ENCODE results near the gene ABHD12.

ABHD12 gene

DNA sequence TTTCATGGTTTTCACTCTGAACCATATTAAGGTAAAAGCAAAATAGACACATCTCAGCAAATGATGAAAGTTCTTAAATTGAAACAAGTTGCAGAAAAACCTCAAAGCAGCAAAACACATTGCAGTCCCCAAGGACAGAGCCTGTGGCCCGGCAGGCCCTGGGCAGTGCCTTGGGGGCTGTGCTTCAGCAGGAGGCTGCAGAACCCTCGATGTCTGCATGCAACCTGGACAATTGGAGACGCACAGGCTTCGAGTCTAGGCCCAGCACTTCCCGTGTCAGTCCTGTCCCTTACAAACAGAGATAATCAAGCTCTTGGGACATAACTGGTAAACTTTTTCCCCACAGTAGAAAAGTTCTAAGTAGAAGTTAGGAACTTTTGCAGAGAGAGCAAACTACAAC lies 133.5 kb downstream of the ABHD12 start:
- DNase-seq (ENCODE audit: insufficient read length, low spot score): no peak
- TF ChIP-seq TAF1 (IDR thresholded peaks at IDR 0.05; ENCODE audit: low read depth, low read length) (no peak), PAX5 (IDR thresholded peaks at IDR 0.05; ENCODE audit: insufficient read depth, low read length, severe bottlenecking) (no peak), POLR2A (IDR thresholded peaks at IDR 0.05; ENCODE audit: low read depth, low read length) (no peak), POLR2AphosphoS5 (IDR thresholded peaks at IDR 0.05; ENCODE audit: low read depth, low read length) (no peak), POU2F2 (IDR thresholded peaks at IDR 0.05; ENCODE audit: low read depth, low read length) (no peak), SPI1 (IDR thresholded peaks at IDR 0.05; ENCODE audit: low read depth, low read length) (no peak)
- no peak for FAIRE-seq

DNA sequence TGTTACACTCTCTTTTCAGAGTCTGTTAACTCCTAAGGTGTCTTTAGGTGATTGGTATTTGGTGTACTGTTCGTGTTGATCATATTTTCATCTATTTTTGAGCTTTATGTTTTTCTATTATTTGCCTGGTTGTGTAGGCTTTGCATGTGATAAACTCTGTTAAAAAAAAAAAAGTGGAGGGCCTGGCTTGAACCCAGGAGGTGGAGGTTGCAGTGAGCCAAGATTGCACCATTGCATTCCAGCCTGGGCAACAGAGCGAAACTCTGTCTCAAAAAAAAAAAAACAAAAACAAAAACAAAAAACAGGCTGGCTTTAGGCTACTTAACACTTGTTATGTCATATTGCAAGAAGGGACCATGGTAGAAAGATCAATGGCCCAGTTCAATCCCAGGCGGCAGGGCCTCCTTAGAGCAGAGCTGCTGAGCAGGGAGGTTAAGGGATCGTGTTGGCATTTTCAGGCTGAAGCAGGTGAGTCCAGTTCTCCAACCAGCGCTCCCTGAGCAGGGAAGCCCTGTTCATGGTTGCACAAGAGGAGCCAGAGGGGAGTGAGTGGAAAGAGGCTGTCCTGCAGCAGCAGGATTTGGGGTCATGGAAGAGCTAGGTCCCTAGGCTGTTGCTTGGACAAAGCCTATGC lies 134.3 kb downstream of the ABHD12 start:
- FAIRE-seq: no peak

DNA sequence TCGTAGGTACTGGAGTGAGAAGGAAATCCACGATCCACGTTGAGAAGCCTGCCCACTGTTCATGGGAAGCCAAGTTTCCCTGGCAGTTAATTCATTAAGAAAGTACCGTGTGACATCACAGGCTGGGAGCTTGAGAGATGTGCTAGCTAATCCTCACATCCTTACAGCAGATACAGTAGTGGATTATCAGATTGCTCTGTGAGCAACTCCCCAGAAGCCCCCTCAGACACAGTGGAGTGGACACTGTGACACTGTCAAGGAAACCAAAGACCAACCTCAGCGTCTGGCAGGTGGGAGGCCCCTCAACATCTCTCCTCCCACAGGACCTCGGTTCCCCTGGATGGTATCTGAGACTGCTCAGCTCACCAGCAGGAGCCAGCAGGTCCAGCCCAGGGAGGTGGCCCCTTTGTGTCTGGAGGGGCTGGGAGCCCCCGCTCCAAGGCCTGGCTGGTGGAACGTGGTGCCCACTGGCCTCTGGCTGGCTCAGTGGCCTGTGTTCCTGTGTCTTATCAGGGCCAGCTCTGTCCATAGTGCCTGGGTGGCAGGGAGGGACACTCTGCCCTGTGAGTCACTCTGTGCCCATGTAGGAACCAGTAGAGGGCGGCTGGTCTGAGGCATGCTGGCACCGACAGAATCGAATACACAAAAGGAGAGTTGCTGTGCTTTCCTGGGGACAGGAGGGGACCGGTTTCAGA lies 135.5 kb downstream of the ABHD12 start:
- no peak for FAIRE-seq
- DNase-seq (ENCODE audit: insufficient read length, low spot score): no peak
- no peak for TF ChIP-seq PAX5 (IDR thresholded peaks at IDR 0.05; ENCODE audit: insufficient read depth, low read length, severe bottlenecking)

More for the DNA sequence above, 134.3 kb downstream of the ABHD12 start:
- no peak for DNase-seq (ENCODE audit: insufficient read length, low spot score)
- TF ChIP-seq TAF1 (IDR thresholded peaks at IDR 0.05; ENCODE audit: low read depth, low read length) (no peak), POLR2AphosphoS5 (IDR thresholded peaks at IDR 0.05; ENCODE audit: low read depth, low read length) (no peak), SPI1 (IDR thresholded peaks at IDR 0.05; ENCODE audit: low read depth, low read length) (no peak), POLR2A (IDR thresholded peaks at IDR 0.05; ENCODE audit: low read depth, low read length) (no peak), PAX5 (IDR thresholded peaks at IDR 0.05; ENCODE audit: insufficient read depth, low read length, severe bottlenecking) (no peak), POU2F2 (IDR thresholded peaks at IDR 0.05; ENCODE audit: low read depth, low read length) (no peak)

DNA sequence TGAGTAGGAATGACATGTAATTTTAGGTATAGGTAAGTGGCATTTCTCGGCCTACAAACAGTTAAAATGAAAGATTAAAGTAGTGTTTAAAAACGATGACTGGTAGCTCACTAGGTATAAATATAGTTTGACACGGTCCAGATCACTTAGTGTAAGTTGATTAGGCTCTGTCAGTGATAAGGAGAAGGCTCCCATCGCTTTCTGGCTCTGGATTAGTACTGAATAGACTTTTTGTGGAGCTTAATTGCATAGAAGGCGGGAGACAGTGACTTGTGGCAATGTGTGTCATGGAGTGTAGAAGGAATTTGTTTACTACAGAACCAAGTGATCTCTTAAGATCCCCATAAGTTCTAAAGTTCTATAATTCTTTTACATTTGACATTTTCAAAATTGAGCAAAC lies 136.1 kb downstream of the ABHD12 start:
- no peak for FAIRE-seq
- TF ChIP-seq TAF1 (IDR thresholded peaks at IDR 0.05; ENCODE audit: low read depth, low read length) (no peak), POLR2A (IDR thresholded peaks at IDR 0.05; ENCODE audit: low read depth, low read length) (no peak), SPI1 (IDR thresholded peaks at IDR 0.05; ENCODE audit: low read depth, low read length) (no peak), PAX5 (IDR thresholded peaks at IDR 0.05; ENCODE audit: insufficient read depth, low read length, severe bottlenecking) (no peak), POU2F2 (IDR thresholded peaks at IDR 0.05; ENCODE audit: low read depth, low read length) (no peak), POLR2AphosphoS5 (IDR thresholded peaks at IDR 0.05; ENCODE audit: low read depth, low read length) (no peak)
- no peak for DNase-seq (ENCODE audit: insufficient read length, low spot score)

DNA sequence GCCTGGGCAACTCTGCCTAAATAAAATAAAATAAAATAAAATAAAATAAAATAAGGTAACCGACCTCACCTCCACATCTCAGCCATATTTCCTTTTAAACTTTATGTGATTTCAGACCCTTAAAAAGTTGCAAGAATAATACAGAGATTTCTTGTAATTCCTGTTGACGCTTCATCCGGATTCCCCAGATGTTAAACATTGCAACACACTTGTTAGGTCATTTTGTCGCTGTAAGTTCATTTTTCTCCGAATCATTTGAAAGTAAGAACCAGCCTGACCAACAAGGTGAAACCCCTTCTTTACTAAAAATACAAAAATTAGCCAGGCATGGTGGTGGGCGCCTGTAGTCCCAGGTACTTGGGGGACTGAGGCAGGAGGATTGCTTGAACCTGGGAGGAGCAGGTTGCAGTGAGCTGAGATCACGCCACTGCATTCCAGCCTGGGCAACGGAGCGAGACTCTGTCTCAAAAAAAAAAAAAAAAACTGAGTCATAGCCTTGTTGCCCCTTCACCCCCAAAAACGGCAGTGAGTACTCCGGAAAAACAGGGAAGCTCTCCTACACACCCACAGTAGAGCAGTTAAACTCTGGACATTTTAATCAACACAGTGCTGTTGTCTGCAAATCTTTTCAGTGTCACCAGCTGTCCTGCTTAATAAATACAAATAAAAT lies 136.9 kb downstream of the ABHD12 start:
- no peak for FAIRE-seq
- no peak for DNase-seq (ENCODE audit: insufficient read length, low spot score)
- TF ChIP-seq PAX5 (IDR thresholded peaks at IDR 0.05; ENCODE audit: insufficient read depth, low read length, severe bottlenecking) (no peak), POU2F2 (IDR thresholded peaks at IDR 0.05; ENCODE audit: low read depth, low read length) (no peak), SPI1 (IDR thresholded peaks at IDR 0.05; ENCODE audit: low read depth, low read length) (no peak), POLR2AphosphoS5 (IDR thresholded peaks at IDR 0.05; ENCODE audit: low read depth, low read length) (no peak)

DNA sequence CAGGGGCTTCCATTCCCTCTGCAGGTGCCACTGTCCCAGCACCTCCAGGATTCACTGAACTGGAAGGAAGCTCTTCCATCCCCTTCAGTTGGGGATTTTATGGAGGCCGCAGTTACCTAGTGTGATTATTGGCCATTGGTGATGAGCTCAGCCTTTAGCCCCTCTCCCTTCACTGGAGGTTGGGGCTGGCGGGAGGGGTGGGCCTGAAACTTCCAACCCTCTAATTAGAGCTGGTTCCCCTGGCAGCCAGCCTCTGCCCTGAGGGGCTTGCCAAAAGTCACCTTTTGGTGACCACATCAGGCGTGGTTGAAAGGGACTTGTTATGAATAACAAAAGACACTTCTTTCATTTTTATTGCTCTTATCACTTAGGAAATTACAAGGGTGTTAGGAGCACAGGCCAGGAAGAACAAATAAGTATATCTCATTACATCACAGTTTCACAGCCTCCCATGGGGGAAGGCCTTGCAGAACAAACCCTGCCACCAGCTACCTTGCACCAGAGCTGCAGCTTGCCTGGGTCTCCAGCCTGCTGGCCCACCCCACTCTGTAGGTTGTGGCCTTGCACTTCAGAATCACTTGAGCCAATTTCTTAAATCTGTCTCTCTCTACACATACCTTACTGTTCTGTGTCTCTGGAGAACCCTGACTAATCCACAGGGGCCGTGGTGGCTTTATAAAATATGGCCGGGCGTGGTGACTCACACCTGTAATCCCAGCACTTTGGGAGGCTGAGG lies 137.8 kb downstream of the ABHD12 start:
- DNase-seq (ENCODE audit: insufficient read length, low spot score): no peak
- no peak for FAIRE-seq
- TF ChIP-seq SPI1 (IDR thresholded peaks at IDR 0.05; ENCODE audit: low read depth, low read length) (no peak), POU2F2 (IDR thresholded peaks at IDR 0.05; ENCODE audit: low read depth, low read length) (no peak)

DNA sequence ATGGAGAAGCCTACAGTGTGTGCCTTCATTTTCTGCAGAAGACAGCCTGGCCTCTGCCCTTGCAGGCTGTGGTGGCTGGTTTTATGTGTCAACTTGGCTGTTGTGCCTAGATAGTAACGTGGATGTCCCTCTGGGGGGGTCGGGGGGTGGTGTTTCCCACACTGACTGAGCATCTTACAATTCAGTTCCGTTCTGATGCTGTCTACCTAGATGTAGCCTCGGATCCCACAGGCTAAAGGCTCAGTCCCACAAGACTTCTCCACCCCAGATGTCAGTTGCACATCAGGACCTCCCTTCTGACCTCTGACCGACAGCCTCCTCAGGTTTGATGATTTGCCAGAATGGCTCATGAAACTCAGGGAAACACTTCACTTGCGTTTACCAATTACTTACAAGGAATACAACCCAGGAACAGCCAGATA lies 138.4 kb downstream of the ABHD12 start:
- TF ChIP-seq POLR2AphosphoS5 (IDR thresholded peaks at IDR 0.05; ENCODE audit: low read depth, low read length) (no peak), POU2F2 (IDR thresholded peaks at IDR 0.05; ENCODE audit: low read depth, low read length) (no peak), SPI1 (IDR thresholded peaks at IDR 0.05; ENCODE audit: low read depth, low read length) (no peak)
- no peak for DNase-seq (ENCODE audit: insufficient read length, low spot score)
- no peak for FAIRE-seq

DNA sequence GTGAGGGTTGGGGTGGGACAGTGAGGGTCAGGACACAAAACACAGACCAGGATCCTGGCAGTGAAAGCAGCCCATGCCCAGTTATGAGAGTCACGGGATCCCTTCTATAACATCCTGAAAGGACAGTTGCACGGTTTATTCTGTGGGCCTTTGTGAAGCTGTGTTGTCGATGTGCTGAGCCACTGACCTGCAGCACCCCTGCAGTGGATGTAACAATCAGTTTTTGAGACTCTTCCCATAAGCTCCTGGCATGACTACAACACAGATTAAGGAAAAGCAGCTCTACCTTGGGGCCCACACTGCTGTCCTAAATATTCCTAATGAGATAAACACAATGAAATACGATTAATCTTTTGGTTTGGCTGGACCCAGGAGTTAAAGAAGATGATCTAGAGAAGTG lies 139.1 kb downstream of the ABHD12 start:
- TF ChIP-seq PAX5 (IDR thresholded peaks at IDR 0.05; ENCODE audit: insufficient read depth, low read length, severe bottlenecking): no peak
- no peak for TF ChIP-seq POLR2A (IDR thresholded peaks at IDR 0.05; ENCODE audit: low read depth, low read length)
- TF ChIP-seq POU2F2 (IDR thresholded peaks at IDR 0.05; ENCODE audit: low read depth, low read length): no peak
- DNase-seq (ENCODE audit: insufficient read length, low spot score): no peak

DNA sequence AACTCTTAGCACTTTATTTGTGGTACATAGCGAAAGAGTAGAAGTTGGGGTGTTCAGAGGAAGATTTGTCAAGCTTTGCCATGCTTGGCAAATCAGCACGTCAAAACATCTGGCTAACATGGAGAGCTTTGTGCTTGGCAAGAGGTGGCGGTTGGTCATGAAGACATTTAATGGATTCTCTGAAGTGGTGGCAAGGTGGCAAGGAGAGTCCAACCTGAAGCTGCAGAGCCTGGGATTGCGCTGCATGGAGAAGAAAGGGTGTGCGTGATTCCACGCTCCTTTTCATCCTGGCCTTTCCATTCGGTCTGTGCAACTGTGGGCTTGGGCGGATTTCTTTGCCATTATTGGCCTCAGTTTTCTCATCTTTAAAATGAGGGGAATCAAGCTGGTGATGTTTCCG lies 139.6 kb downstream of the ABHD12 start:
- no peak for DNase-seq (ENCODE audit: insufficient read length, low spot score)
- TF ChIP-seq POLR2A (IDR thresholded peaks at IDR 0.05; ENCODE audit: low read depth, low read length): no peak
- TF ChIP-seq TAF1 (IDR thresholded peaks at IDR 0.05; ENCODE audit: low read depth, low read length): no peak
- TF ChIP-seq POU2F2 (IDR thresholded peaks at IDR 0.05; ENCODE audit: low read depth, low read length): no peak
- TF ChIP-seq POLR2AphosphoS5 (IDR thresholded peaks at IDR 0.05; ENCODE audit: low read depth, low read length): no peak
- no peak for TF ChIP-seq SPI1 (IDR thresholded peaks at IDR 0.05; ENCODE audit: low read depth, low read length)
- TF ChIP-seq PAX5 (IDR thresholded peaks at IDR 0.05; ENCODE audit: insufficient read depth, low read length, severe bottlenecking): no peak
- FAIRE-seq: no peak

More for the DNA sequence above, 139.1 kb downstream of the ABHD12 start:
- FAIRE-seq: no peak

DNA sequence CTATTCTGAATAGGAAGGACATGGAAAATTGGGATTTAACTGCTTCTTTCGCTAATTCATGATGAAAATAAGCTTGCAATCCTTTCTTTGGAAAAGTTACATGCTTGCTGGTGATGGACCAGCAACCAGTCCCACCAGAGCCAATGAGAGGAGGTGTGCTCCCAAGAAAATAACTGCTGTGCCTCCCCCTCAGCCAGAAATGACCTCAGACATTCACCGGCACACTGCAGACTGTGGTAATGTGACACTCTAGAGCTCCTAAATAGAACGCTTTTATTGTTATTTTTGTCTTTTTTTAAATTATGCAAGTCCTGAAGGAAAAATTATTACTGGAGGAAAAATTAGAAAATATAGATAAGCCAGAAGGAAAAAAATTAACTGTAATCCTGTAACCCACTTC lies 140.1 kb downstream of the ABHD12 start:
- FAIRE-seq: no peak
- TF ChIP-seq POLR2A (IDR thresholded peaks at IDR 0.05; ENCODE audit: low read depth, low read length) (no peak), TAF1 (IDR thresholded peaks at IDR 0.05; ENCODE audit: low read depth, low read length) (no peak), PAX5 (IDR thresholded peaks at IDR 0.05; ENCODE audit: insufficient read depth, low read length, severe bottlenecking) (no peak), POLR2AphosphoS5 (IDR thresholded peaks at IDR 0.05; ENCODE audit: low read depth, low read length) (no peak), POU2F2 (IDR thresholded peaks at IDR 0.05; ENCODE audit: low read depth, low read length) (no peak), SPI1 (IDR thresholded peaks at IDR 0.05; ENCODE audit: low read depth, low read length) (no peak)
- DNase-seq (ENCODE audit: insufficient read length, low spot score): no peak

Measured in GM12891 (cell line).